ENCODE results near the gene MPZL2.

The MPZL2 gene

DNA sequence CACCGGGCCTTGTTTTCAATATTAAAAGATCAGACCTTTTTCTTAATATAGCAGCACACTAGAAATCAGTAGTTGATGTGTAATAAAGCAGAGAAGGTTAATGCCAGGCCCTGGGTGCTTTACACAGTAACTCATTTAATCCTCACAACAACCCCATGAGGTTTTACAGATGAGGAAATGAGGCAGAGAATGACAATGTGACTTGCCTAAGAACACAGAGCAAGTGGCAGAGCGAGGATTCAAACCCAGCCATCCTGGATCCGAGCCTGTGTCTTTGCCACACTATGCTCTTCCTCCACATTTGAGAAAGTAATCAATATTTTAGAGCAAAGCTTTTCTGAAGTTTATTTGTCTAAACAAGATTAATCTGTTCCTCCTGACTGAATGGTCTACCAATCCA is 46.5 kb downstream of the MPZL2 start:
- DNase-seq: no peak

DNA sequence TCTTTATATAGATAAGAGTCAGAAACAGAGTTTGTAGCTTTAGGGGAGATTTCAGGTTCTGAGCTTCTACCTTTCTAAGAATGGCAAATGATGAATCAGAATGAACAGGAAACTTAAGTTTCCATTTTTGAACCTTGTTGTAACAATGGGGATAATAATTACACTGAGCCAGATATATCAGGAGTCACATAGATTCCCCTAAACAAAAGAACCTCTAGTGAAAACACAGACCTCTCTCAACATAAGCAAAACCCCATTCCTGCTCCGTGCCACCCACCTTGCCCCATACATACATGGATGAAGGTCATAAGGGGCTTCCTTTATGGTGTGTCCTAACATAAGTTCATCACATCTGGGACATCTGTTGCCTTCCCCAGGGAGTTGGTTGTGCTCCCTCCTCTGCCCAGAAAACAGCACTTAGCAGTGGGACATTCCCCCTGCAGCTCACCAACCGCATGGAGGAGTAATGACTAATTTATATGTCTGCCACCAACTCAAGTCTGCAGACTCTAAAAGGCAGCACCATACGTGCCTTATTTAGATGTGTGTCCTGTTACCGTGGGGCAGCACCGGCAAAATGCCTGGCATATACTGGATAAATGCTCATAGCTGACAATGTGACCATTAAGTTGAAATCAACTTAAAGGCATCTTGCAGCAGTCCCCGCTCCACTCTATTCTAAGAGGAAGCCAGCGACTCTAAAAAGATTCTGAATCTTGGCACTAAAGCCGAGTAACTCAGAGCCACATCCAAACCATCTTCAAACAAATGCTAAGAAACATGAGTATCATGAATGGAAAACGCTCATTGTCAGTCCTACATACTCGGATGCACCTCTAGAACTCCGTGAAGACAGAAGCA is 47.2 kb downstream of the MPZL2 start:
- no peak for DNase-seq

DNA sequence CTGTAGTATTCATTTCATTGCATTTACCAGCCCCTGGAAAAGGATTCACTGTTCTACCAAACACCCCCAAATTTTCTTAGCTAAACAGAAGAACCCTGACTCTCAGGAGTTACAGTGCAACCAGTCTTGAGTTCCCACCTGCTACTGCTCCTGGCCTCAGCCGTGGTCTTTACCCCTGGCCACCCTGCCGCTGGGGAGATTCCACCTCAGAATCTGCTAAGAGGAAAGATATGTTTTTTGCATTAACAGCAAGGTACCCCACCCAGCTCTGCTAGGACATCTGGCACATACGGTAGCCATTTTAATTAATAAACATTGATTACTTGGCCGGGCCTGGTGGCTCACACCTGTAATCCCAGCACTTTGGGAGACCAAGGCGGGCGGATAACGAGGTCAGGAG is 48.3 kb downstream of the MPZL2 start:
- no peak for DNase-seq

DNA sequence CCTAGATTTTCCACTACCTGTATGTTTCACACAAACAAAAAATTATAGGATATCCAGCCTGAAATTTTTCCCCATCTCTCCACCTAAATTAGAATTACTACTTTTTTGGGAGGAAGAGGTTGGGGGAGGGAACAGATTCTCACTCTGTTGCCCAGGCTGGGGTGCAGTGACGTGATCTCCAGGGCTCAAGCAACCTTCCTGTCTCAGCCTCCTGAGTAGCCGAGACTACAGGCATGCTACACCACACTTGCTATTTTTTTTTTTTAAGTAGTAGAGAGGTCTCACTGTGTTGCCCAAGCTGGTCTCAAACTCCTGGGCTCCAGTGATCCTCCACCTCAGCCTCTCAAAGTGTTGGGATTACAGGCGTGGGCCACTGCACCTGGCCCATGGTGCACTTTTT is 48.8 kb downstream of the MPZL2 start:
- DNase-seq: no peak

DNA sequence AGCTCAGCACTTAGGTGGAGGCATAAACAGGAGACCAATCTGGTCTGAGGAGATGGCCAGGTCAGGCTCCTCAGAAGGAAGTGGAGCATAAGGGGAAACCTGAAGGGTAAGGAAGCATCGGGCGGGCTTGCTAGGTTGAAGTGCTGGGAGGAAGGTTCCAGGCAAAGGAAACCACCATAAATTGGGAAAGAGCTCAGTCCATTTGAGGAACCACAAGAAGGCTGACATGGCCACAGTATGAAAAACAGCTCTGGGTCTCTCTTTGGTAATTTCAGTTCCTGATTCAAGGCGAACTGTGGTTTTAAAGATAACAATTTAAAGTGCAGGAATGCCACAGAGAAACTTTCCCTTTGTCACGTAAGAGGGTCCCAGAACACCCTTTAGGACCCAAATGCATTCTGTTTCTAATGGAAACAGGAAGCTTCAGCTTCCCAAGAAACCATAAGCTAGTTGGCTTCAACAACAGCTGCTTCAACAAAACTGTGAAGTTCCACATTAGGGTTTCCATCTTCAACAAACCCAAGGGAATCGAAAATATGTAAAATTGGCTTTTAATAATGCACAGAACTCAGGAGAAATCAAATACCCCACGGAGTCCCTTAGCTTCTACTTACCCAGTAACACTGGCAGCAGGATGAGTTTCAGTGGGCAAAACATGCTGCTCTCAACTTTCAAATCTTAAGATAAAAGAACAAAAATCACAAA is 49.7 kb downstream of the MPZL2 start:
- DNase-seq: no peak

DNA sequence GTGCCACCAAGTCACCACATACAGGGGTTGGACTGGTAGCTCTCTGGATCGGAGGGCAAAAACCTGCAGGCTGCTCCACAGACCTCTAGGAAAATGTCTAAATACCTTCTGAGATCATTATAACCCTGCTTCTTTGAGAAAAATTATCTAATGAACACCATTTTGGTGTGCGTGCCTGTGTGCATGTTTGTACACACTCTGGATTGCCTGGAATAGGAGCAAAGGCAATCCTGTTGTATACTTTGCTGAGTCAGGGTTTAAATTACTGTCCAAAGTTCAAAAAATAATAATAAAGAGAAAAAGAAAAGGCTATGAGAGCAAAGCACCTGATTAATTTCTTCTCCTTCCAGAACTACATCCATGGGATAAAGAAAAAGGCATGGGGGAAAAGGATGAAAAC is 50.3 kb downstream of the MPZL2 start:
- no peak for DNase-seq

DNA sequence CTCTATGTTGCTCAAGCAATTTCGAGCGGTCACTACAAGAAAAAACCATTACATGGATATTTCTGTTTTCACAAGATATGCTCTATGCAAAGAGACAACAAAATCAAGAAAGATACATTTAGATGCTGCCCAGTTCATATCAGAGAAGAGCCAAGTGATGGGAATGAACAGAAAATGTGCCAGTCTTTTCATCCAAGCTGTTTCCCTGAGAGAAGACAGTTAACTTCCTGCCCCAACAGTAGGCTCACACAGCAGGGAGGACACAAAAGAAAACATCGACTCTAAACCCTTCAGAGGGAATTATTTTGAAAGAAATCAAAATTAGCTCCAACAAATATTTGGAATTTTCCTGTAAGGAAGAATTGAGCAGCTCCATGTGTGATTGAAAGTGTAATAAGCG is 50.9 kb downstream of the MPZL2 start:
- no peak for DNase-seq

DNA sequence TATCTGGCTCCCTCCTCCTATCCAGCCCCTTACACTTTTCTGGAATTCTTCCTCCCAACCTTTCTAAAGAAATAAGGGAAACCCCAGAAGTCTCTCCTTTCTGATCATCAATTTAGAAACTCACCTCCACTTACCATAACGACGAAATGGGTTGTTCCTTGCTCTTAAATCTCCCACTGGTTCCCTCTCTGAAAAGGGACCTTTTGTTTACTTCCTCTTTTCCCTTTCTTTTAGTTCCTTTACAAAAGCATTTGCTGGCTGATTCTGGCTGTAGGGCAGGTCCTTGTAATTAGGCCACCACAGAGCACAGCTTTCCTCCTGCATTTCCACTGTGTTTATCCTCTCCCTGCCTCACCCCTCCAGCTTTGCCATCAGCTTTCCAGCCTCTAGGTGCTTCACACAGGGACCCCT is 51.3 kb downstream of the MPZL2 start:
- DNase-seq: no peak

DNA sequence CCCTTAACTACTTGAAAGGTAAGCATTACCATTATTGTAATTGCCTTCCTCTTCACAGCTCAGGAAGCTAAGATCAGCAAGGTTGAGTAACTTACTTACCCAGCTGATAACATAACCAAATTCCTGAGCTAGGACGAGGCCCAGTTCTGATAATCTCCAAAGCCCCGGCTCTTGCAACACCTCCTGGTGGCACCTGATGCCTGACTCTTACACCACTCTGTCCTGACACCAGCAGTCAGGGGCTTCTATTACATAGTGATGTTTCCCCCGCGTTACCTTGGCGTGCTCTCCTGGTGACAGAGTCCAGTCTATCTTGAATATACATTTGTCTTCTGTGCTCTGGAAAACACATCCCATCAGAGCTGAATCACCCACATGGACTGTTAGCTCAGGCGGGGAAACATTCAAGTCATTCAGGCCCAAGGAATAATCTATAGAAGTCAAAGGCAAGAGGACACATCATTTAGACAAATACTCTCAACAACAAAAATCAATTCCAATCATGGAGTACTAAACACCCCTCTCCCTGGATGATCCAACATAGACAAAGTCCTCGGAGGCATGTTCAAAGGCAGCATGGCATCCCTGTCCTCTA is 51.9 kb downstream of the MPZL2 start:
- no peak for DNase-seq

DNA sequence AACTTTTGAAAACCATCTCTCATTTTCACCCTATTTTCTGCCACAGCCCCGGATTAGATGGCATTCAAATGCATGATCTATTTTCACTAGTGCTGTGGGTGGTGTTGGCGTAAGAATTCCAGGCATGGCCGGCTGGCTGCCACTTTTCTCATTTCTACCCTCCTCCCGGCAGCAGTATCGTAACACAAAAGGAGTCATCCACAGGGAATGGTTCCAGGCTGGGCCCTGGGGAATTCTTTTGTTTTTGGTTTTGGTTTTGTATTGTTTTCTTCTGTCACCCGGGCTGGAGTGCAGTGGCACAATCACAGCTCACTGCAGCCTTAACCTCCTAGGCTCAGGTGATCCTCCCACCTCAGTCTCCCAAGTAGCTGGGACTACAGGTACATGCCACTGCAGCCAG is 53.1 kb downstream of the MPZL2 start:
- no peak for DNase-seq

DNA sequence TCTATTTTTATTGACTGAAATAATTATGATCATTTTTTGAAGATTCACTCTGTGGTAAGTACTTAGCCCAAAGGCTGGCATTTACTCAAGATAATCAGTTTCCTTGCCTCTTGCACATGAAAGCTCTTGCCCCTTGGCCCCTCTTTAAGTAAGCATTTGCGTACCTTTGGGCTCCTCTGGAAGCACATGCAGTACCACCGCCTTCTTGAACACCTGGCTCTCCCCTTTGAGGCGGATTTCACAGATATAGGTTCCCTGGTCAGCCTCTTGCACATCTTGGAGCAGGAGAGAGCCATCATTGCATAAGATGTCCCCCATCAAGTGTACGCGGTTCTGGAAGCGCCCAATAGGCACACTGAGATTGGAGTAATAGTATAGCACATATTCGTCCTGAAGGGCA is 53.8 kb downstream of the MPZL2 start:
- DNase-seq: no peak

DNA sequence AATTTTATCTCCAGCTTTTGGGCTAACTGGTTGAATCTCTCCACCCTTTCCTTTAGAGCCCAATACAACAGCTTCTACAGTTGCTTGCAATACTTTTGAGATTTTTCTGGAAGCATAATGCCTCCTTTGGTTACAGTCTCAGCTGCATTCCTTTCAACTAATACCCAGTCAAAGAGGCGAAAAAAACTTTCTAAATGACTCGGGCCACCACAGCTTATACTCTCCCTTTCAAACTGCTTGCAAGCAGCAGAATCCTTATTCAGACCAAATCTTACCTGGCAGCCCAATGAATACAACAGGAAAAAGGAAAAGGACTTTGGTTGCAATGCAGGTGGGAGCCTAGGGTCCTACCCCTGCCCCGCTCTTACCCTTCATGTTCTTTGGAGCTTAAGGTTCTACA is 55.1 kb downstream of the MPZL2 start:
- no peak for DNase-seq

DNA sequence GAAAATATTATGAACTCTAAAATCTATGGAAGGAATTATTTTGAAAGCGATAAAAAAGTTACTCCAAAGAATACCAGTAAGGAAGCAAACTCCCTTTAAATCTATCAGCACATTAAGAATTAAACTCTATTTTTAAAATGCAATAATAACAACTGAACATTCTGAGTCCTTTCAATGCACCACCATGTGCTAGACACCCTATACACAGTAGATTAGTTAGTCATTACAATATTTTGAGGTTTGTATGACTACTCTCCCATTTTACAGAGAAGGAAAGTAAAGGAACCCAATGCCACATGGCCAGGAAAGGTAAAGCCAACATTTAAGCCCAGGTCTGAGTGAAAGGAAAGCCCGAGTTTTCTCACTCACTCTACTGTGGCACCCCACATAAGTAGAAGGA is 57.0 kb downstream of the MPZL2 start:
- DNase-seq: no peak

DNA sequence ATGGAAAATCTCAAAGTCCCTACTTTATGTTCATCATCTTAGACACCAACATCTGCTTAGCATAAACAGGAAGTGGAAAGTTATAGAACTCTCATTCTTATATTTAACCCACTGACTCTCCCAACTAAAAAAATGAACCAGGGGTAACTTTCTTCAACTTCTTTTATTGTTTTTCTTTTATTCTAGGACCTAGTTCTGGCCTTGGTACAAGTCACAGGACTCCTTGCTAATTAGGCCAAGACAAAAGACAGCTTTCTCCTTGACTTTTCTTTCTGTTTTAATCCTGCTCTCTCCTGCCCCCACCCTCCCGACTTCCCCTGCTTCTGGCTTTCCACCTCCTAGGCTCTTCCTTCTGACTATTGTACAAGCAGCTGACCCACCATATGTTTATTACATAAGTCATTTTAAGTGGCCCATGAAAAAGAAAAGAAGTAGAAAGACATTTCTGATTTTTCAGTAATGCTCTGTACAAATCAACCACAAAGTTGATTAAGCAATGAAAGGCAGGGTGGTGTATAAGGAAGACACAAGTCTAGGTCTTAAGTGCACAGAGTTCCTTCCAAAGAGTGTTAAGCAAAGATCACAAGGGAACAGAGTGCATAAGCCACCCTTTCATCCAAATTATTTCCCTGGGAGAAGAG is 57.6 kb downstream of the MPZL2 start:
- no peak for DNase-seq

DNA sequence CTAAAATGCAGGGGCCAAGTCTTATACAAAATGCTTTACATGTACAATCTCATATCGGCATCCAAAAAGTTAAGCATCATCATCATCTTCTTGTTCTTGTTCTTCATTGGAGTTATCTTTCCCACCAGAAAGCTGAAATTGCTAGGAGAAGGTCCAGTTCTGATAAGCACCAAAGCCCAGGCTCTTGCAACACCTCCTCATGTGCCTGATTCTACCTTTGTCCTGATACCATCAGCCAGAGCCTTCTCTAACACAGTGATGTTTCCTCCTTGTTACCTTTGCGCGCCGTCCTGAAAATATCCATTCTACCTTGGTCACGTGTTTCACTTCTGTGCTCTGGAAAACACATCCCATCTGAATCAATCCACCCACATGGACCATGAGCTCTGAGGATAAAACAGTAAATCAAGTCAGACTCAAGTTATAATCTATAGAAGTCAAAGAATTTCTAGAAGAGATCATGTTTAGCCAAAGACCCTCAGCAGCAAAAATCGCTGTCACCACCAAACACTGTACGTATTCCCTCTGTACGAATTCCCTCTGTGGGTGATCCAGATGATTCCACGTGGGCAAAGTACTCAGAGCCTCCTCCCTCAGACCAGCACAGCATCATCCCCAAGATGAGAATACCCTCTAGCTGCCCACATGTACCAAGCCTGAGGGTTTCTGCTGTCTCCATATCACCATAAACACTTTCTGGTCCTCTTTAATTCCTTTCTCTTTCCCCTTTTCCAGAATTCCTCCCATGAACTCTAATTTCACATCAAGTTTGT is 58.3 kb downstream of the MPZL2 start:
- no peak for DNase-seq
